MM.1S (cell line): ENCODE results near the gene CASP9.
"Not testable (repeated sequence)": the region's sequence is repeated elsewhere in the genome, so short reads cannot be mapped to it uniquely, and the experiment has no call there.

ENCODE experiments used
- DNase-seq: peaks from one replicate; pipeline ENCODE4 v3.0.0-alpha.2; 2015
- H2AFZ ChIP-seq: fragments of 300-600 bp; sonication (generic); 2 replicates; pipeline ENCODE4 v1.6.0; 2016; ENCODE audit warnings: antibody characterized with exemption, low read length
- H3F3A ChIP-seq: fragments of 300-600 bp; sonication (generic); 2 replicates; pipeline ENCODE4 v1.6.1; 2016; ENCODE audit warnings: mild to moderate bottlenecking, antibody characterized with exemption, low read length, moderate library complexity, mixed read lengths; ENCODE audit not compliant: insufficient read depth
- H3K27ac ChIP-seq: fragments of 300-600 bp; sonication (generic); 2 replicates; pipeline ENCODE4 v1.5.1; 2016; ENCODE audit warnings: mild to moderate bottlenecking, low read length
- H3K27me3 ChIP-seq: fragments of 300-600 bp; sonication (generic); replicated peaks from 2 replicates; pipeline ENCODE4 v1.6.0; 2016; ENCODE audit warnings: low read length; ENCODE audit not compliant: insufficient read depth
- H3K36me3 ChIP-seq: fragments of 300-600 bp; sonication (generic); replicated peaks from 2 replicates; pipeline ENCODE4 v1.6.1; 2016; ENCODE audit warnings: mild to moderate bottlenecking, low read length, mixed read lengths; ENCODE audit not compliant: insufficient read depth
- H3K4me1 ChIP-seq: fragments of 300-600 bp; sonication (generic); 2 replicates; pipeline ENCODE4 v1.6.1; 2016; ENCODE audit warnings: low read length, mixed read lengths
- H3K4me2 ChIP-seq: fragments of 300-600 bp; sonication (generic); 2 replicates; pipeline ENCODE4 v1.6.0; 2016; ENCODE audit warnings: low read depth, low read length
- H3K4me3 ChIP-seq: fragments of 300-600 bp; sonication (generic); 2 replicates; pipeline ENCODE4 v1.5.1; 2016; ENCODE audit warnings: low read length, mixed read lengths
- H3K79me2 ChIP-seq: fragments of 300-600 bp; sonication (generic); 2 replicates; pipeline ENCODE4 v1.6.1; 2016; ENCODE audit warnings: mixed run types, low read length, mixed read lengths
- H3K9ac ChIP-seq: fragments of 300-600 bp; sonication (generic); 2 replicates; pipeline ENCODE4 v1.6.1; 2016; ENCODE audit warnings: low read length, mixed read lengths
- H3K9me2 ChIP-seq: fragments of 300-600 bp; sonication (generic); replicated peaks from 2 replicates; pipeline ENCODE4 v1.6.1; 2016; ENCODE audit warnings: mild to moderate bottlenecking, low read length, mixed read lengths; ENCODE audit not compliant: insufficient read depth
- H3K9me3 ChIP-seq: fragments of 300-600 bp; sonication (generic); replicated peaks from 2 replicates; pipeline ENCODE4 v1.6.1; 2016; ENCODE audit warnings: mild to moderate bottlenecking, low read length, mixed read lengths; ENCODE audit not compliant: insufficient read depth
- H4K20me1 ChIP-seq: fragments of 300-600 bp; sonication (generic); 2 replicates; pipeline ENCODE4 v1.6.1; 2016; ENCODE audit warnings: mild to moderate bottlenecking, low read length, moderate library complexity, mixed read lengths; ENCODE audit not compliant: insufficient read depth
- EZH2 ChIP-seq: fragments of 300-600 bp; sonication (generic); optimal IDR thresholded peaks from 2 replicates; pipeline ENCODE3; 2017; ENCODE audit warnings: low read depth, mild to moderate bottlenecking, antibody characterized with exemption, low read length, mixed read lengths
- EZH2phosphoT487 ChIP-seq: fragments of 300-600 bp; sonication (generic); IDR thresholded peaks from 2 replicates; pipeline ENCODE4 v1.6.1; 2018; ENCODE audit warnings: antibody characterized with exemption, low read length
- TF ChIP-seq, protein P1 (sequence below): fragments of 300-600 bp; sonication (generic); IDR thresholded peaks from 2 replicates; pipeline ENCODE4 v1.5.1; 2016; ENCODE audit warnings: antibody characterized with exemption, low read length, mixed read lengths

Gene CASP9

DNA sequence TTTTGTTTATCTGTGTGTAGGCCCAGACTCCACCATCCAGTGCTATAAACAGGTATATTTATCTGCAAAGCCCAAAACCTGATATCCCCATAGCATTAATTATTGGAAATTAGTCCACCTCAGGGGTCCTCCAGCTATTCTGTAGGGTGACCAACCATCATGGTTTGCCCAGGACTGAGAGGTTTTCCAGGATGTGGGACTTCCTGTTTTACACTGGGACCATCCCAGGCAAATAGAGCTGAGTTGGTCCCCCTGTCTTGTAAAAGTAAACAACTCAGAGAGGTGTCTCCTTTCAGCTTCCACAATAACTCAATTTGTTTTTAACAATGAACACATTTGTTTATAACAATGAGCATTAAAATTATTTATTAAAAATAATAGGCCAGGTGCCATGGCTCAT lies 55.9 kb downstream of the CASP9 start:
- Histone ChIP-seq H3K9me2 (no peaks in the 10 kb centered on the region), H3K27me3 (no peaks in the 10 kb centered on the region), H3K36me3 (no peaks in the 10 kb centered on the region), H3K4me2 (no peak overlapping the region), H3K4me3 (no peak overlapping the region), H3K27ac (no peak overlapping the region), H2AFZ (no peak overlapping the region), H3K9me3 (no peaks in the 10 kb centered on the region), H3K9ac (no peak overlapping the region), H3K4me1 (no peaks in the 10 kb centered on the region), H3F3A (no peaks in the 10 kb centered on the region), H3K79me2 (no peaks in the 10 kb centered on the region), H4K20me1 (no peaks in the 10 kb centered on the region)
- no peak for DNase-seq
- TF ChIP-seq EZH2phosphoT487 (no peak), EZH2 (no peak)
- TF ChIP-seq, protein P1, sequence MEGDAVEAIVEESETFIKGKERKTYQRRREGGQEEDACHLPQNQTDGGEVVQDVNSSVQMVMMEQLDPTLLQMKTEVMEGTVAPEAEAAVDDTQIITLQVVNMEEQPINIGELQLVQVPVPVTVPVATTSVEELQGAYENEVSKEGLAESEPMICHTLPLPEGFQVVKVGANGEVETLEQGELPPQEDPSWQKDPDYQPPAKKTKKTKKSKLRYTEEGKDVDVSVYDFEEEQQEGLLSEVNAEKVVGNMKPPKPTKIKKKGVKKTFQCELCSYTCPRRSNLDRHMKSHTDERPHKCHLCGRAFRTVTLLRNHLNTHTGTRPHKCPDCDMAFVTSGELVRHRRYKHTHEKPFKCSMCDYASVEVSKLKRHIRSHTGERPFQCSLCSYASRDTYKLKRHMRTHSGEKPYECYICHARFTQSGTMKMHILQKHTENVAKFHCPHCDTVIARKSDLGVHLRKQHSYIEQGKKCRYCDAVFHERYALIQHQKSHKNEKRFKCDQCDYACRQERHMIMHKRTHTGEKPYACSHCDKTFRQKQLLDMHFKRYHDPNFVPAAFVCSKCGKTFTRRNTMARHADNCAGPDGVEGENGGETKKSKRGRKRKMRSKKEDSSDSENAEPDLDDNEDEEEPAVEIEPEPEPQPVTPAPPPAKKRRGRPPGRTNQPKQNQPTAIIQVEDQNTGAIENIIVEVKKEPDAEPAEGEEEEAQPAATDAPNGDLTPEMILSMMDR = no peak

DNA sequence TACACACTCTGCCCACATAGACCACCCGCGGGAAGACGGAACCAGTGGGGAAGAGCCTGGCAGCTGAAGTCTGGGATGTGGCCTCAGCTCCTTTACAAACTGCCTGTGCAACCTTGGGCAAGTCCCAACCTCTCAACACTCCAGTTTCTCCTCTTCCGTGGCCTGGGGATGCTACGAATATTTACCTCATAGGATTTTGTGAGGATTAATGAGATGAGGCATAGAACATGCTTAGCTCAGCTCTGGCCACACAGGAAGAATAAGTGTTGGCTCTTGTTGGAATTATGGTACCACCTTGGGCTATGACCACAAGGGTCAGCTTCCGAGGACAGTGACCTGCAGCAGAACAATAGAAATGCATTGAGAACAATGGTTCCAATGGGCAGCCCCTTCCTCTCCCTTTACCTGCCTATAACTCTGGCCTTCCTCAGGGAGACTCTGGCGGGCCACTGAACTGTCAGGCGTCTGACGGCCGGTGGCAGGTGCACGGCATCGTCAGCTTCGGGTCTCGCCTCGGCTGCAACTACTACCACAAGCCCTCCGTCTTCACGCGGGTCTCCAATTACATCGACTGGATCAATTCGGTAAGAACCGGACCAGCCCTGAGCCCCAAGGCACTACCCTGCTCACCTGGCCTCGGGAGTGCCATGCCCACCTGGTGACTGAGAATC lies 56.9 kb downstream of the CASP9 start:
- not testable (repeated sequence) for H3K4me3 ChIP-seq, H2AFZ ChIP-seq, H3K79me2 ChIP-seq, H3K27ac ChIP-seq, H3K4me2 ChIP-seq, DNase-seq, H3K4me1 ChIP-seq, H3K36me3 ChIP-seq, H3K9me2 ChIP-seq, H3F3A ChIP-seq, H4K20me1 ChIP-seq, H3K9ac ChIP-seq, H3K27me3 ChIP-seq, H3K9me3 ChIP-seq

DNA sequence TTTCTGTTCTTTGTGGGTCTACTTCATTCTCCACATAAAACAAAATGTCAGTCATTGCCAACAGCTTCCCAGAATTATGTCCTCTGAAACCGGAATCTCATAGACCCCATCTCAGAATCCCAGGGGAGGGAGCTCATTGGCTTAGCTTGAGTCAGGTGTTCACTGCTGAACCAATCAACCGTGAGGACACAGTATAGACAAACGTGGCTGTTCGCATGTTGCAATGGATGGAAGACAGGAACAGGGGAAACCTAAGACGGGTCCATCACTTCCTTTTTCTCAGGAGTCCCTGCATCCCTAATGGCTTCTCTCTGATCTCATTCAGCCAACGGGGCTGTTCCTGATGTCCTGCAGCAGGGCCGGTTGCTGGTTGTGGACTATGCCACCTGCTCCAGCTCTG lies 58.3 kb downstream of the CASP9 start:
- Histone ChIP-seq H3K79me2 (no peaks in the 10 kb centered on the region), H3K4me2 (no peak overlapping the region)

DNA sequence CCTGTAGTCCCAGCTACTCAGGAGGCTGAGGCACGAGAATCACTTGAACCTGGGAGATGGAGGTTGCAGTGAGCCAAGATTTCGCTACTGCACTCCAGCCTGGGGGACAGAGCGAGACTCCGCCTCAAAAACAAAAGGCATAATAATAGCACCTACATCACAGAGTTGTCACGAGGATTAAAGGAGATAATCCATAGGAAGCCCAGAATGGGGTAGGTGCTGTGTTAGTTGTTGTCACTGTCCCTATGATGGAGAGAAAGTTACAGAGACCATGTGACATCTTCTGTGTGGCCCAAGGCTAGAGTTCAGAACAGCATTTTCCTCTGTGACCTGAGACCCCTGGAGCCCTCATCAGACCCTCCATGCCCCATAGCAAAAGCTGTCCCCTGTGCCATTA lies 60.1 kb downstream of the CASP9 start:
- not testable (repeated sequence) for H3K9ac ChIP-seq, DNase-seq, H3K4me2 ChIP-seq, H3K36me3 ChIP-seq, H3K9me2 ChIP-seq, H3K27ac ChIP-seq, H3K4me1 ChIP-seq, H3K9me3 ChIP-seq, H3K4me3 ChIP-seq, H4K20me1 ChIP-seq, H3F3A ChIP-seq, H3K27me3 ChIP-seq, H2AFZ ChIP-seq, H3K79me2 ChIP-seq

More for the DNA sequence above, 58.3 kb downstream of the CASP9 start:
- Histone ChIP-seq H3K27me3 (no peaks in the 10 kb centered on the region), H4K20me1 (no peaks in the 10 kb centered on the region), H3K36me3 (no peaks in the 10 kb centered on the region), H3K4me3 (no peak overlapping the region), H3K9ac (no peak overlapping the region), H3K9me2 (no peaks in the 10 kb centered on the region), H3K9me3 (no peaks in the 10 kb centered on the region), H3F3A (no peaks in the 10 kb centered on the region), H3K4me1 (no peaks in the 10 kb centered on the region), H3K27ac (no peak overlapping the region), H2AFZ (no peak overlapping the region)
- no peak for DNase-seq
- TF ChIP-seq, protein P1 = no peak
- no peak for TF ChIP-seq EZH2
- no peak for TF ChIP-seq EZH2phosphoT487

DNA sequence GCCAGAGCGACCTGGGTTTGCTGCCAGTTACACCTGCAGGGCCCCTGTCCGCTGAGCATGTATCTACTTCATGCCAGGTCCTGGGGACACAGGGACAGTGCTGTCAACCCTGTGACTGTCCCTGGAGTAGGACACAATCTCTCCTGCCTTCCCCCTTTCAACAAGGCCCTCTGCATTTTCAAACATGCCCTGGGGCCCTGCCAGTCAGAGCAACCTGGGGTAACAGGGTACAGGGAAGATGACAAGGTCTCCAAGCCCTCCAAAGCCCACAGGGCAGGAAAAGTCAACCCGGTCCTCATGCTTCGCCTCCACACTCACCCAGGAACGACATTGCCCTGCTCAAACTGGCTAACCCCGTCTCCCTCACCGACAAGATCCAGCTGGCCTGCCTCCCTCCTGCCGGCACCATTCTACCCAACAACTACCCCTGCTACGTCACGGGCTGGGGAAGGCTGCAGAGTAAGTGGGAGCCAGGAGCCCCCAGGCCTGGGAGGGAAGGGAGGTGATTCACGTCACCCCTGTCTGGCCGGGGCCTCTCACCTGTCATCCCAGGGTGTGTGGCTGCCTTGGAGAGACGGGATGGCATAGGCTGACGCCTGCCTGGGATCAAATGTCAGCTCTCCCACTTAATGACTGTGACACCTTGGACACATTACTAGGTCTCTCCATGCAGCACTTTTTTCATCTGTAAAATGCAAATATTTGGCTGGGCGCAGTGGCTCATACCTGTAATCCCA lies 60.8 kb downstream of the CASP9 start:
- not testable (repeated sequence) for H3K4me3 ChIP-seq, DNase-seq, H3K9me2 ChIP-seq, H3K9ac ChIP-seq, H3K79me2 ChIP-seq, H3K9me3 ChIP-seq, H3K4me2 ChIP-seq, H3K36me3 ChIP-seq, H3K27me3 ChIP-seq, H3K27ac ChIP-seq, H3K4me1 ChIP-seq, H2AFZ ChIP-seq, H3F3A ChIP-seq, H4K20me1 ChIP-seq
